NB4 (cell line): ENCODE data around the gene DPH2.

Experiments
- POLR2A ChIP-seq: IDR thresholded peaks from 2 replicates; pipeline ENCODE4 v1.6.1; 2011; ENCODE audit warnings: mild to moderate bottlenecking; ENCODE audit not compliant: insufficient read length; ENCODE audit errors: extremely low read depth
- TF ChIP-seq, protein P1 (sequence below): IDR thresholded peaks from one replicate; pipeline ENCODE4 v1.5.1; 2012; ENCODE audit warnings: low read depth, low read length

- TF ChIP-seq, protein P1, sequence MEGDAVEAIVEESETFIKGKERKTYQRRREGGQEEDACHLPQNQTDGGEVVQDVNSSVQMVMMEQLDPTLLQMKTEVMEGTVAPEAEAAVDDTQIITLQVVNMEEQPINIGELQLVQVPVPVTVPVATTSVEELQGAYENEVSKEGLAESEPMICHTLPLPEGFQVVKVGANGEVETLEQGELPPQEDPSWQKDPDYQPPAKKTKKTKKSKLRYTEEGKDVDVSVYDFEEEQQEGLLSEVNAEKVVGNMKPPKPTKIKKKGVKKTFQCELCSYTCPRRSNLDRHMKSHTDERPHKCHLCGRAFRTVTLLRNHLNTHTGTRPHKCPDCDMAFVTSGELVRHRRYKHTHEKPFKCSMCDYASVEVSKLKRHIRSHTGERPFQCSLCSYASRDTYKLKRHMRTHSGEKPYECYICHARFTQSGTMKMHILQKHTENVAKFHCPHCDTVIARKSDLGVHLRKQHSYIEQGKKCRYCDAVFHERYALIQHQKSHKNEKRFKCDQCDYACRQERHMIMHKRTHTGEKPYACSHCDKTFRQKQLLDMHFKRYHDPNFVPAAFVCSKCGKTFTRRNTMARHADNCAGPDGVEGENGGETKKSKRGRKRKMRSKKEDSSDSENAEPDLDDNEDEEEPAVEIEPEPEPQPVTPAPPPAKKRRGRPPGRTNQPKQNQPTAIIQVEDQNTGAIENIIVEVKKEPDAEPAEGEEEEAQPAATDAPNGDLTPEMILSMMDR, result no peak
- no peak for TF ChIP-seq POLR2A
Observed at GRCh38 chr1:44012941-44013609, 43.3 kb downstream of the DPH2 start.
